Gastrocnemius medialis (tissue), 4 donors: ENCODE data around the gene MYO9B. TPM values are rescaled to one million over a fixed set of nuclear protein-coding genes. Genes with fewer than 3 reads are reported as not detected.

Source experiments
- ATAC-seq, 2 donors: fragments of 150-250 bp; one replicate each; pipeline ENCODE4 v1.9.1; 2016
- DNase-seq, 2 donors: peaks; one replicate each; pipeline ENCODE4 v3.0.0-alpha.2; 2019
- H3K27ac ChIP-seq, 4 donors: fragments of 200-600 bp; sonication (generic); 1 replicate in 1 of 4; 2 replicates in 3 of 4; pipeline ENCODE4 v1.5.1; 2016 to 2018; ENCODE audit warnings: mild to moderate bottlenecking in 2 of 4, moderate library complexity in 1 of 4
- H3K27me3 ChIP-seq, 3 donors: fragments of 200-600 bp; sonication (generic) in 2 of 3; 1 replicate in 1 of 3; 2 replicates in 2 of 3; pipeline versions ENCODE4 v1.5.1 to v1.6.0; 2016 to 2019; ENCODE audit warnings: mild to moderate bottlenecking in 1 of 3, moderate library complexity in 1 of 3
- H3K36me3 ChIP-seq, 2 donors: fragments of 200-600 bp; sonication (generic) in 1 of 2; one replicate each; pipeline ENCODE4 v1.5.1; 2017 to 2018
- H3K4me1 ChIP-seq, 2 donors: fragments of 200-600 bp; sonication (generic) in 1 of 2; one replicate each; pipeline ENCODE4 v1.5.1; 2016 to 2017; ENCODE audit warnings: mild to moderate bottlenecking in 2 of 2
- H3K4me3 ChIP-seq, 4 donors: fragments of 200-600 bp; sonication (generic) in 3 of 4; 1 replicate in 1 of 4; 2 replicates in 3 of 4; pipeline ENCODE4 v1.5.1; 2016 to 2019; ENCODE audit warnings: mild to moderate bottlenecking in 2 of 4
- H3K9me3 ChIP-seq, 3 donors: fragments of 200-600 bp; sonication (generic) in 2 of 3; 1 replicate in 1 of 3; 2 replicates in 2 of 3; pipeline ENCODE4 v1.5.1; 2016 to 2019
- POLR2A ChIP-seq, 2 donors: fragments of 450-650 bp; IDR thresholded peaks; one replicate each; pipeline ENCODE4 v1.6.1; 2017; ENCODE audit warnings: antibody characterized with exemption in 2 of 2, mild to moderate bottlenecking in 2 of 2, moderate library complexity in 2 of 2
- in situ Hi-C, 4 donors: fragments of 200-750 bp; cut with MboI; loops; one replicate each; pipeline versions ENCODE4 v1.15.0 to v1.8.0; 2017; ENCODE audit warnings: low sequenced_read_pairs in 4 of 4
- intact Hi-C: fragments of 100-400 bp; cut with DNase I; formaldehyde crosslinking; loops from one replicate; pipeline ENCODE4 v1.15.1; 2023; ENCODE audit warnings: low total_unique reads
- total RNA-seq, 4 donors: library from RNA; depleted of rRNA; stranded (reverse); fragments of >200 nt; gene quantifications; one replicate each; pipeline versions ENCODE4 v1.1.0 to v1.2.3, GENCODE V29; 2016
- TF ChIP-seq, protein P1 (sequence below), 5 experiments: fragments of 450-650 bp in 3 of 5; fragments of 200-600 bp in 2 of 5; sonication (generic) in 2 of 5; IDR thresholded peaks in 4 of 5; conservative IDR thresholded peaks in 1 of 5; 1 replicate in 4 of 5; 2 replicates in 1 of 5; pipeline ENCODE4 v1.5.1; 2016 to 2019; ENCODE audit warnings: antibody characterized with exemption in 5 of 5, mild to moderate bottlenecking in 3 of 5, moderate library complexity in 3 of 5

The MYO9B gene
- total RNA-seq, 4 donors from 2014 or later: 20.0 to 22.1 (median 20.7) TPM

DNA sequence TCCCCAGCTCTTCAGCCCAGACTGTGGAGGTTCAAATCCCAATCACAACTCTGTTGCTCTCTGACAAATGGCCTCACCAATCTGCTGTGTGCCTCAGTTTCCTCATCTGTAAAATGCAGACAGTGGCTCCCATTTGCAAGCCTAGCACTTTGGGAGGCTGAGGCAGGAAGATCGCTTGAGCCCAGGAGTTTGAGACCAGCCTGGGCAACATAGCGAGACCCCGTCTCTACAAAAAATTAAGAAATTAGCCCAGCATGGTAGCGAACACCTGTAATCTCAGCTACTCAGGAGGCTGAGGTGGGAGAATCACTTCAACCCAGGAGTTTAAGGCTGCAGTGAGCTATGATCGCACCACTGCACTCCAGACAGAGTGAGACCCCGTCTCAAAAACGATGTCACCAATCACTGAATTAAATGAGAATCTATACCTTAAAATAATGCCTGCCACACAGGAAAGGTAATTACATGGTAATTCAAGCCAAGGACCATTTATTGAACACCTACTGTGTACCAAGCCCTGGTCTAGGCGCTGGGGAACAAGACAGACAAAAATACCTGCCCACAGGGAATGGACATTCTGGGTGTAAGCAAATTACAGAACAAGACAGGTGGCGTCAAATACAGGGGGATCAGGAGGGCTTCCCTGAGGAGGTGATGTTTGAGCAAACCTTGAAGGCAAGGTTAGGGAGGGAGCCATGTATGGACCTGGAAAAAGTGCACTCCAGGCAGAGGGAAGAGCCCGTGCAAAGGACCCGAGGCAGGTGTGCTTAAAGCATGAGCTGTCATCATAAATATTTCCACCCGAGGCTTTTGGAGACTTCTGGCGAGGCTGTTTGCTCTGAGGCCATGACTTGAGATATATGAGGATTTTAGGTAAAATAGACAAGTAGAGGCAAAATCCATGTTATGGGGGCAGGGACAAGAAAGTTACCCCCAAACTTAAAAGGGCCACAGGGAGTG lies 162.4 kb downstream of the MYO9B start:
- Histone ChIP-seq H3K4me1 (peaks cover 26 to 41% of the 10 kb centered on the region in 2 donors), H3K27ac (no peak overlapping the region), H3K36me3 (peaks cover 0 to 11% of the 10 kb centered on the region in 2 donors), H3K27me3 (no peaks in the 10 kb centered on the region), H3K9me3 (no peaks in the 10 kb centered on the region), H3K4me3 (no peak overlapping the region)
- no peak for DNase-seq
- TF ChIP-seq, protein P1, sequence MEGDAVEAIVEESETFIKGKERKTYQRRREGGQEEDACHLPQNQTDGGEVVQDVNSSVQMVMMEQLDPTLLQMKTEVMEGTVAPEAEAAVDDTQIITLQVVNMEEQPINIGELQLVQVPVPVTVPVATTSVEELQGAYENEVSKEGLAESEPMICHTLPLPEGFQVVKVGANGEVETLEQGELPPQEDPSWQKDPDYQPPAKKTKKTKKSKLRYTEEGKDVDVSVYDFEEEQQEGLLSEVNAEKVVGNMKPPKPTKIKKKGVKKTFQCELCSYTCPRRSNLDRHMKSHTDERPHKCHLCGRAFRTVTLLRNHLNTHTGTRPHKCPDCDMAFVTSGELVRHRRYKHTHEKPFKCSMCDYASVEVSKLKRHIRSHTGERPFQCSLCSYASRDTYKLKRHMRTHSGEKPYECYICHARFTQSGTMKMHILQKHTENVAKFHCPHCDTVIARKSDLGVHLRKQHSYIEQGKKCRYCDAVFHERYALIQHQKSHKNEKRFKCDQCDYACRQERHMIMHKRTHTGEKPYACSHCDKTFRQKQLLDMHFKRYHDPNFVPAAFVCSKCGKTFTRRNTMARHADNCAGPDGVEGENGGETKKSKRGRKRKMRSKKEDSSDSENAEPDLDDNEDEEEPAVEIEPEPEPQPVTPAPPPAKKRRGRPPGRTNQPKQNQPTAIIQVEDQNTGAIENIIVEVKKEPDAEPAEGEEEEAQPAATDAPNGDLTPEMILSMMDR (IDR thresholded peaks at IDR 0.05 in 4 of 5, conservative IDR thresholded peaks at IDR 0.05 in 1 of 5): no peak
- TF ChIP-seq POLR2A (IDR thresholded peaks at IDR 0.05): no peak
- in situ Hi-C loops (no loop called here), intact Hi-C loops (loop anchor here (5.0 kb wide), 1 partner anchor 171 kb away; no protein-coding TSS in a partner anchor)
- ATAC-seq: no peak

DNA sequence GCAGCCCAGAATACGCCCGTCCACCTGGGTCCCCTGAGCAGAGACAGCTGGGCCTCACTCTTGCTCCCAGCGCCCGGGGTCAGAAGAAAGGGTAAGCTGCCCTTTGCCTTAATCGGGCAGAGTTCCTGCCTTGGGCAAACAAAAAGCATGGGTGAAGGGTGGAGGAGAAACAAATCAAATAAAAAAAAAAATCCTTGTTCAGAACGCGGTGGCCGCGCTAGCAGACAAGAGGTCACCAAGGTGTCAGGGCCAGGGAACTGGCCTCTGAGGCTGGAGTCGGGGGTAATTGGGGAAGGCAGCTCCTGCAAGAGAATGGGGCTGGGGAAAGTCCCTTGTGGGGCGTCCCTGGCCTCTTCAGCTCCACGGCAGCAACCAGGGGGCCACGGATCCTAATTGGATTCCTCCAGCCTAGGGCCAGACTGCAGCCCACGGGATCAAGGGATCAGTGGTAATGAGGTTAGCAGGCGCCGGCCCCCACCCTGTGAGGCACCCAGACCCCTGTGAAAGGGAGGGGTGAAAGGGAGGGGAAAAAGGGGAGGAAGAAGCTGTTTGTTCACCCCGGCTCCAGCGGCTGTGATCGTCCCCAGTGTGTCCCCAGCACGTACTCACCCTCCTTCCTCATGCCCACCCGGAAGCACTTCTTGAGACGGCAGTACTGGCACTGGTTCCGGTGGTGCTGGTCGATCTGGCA lies 164.6 kb downstream of the MYO9B start:
- intact Hi-C loops (no loop called here), in situ Hi-C loops (no loop called here)
- Histone ChIP-seq H3K9me3 (no peaks in the 10 kb centered on the region), H3K4me1 (peaks cover 28 to 44% of the 10 kb centered on the region in 2 donors), H3K4me3 (no peak overlapping the region), H3K27me3 (no peaks in the 10 kb centered on the region), H3K36me3 (peaks cover 0 to 10% of the 10 kb centered on the region in 2 donors), H3K27ac (peak overlapping the region in 2 of 4 donors; percentile 89 to 91)
- DNase-seq: no peak
- ATAC-seq: no peak
- no peak for TF ChIP-seq POLR2A (IDR thresholded peaks at IDR 0.05)
- TF ChIP-seq, protein P1 (IDR thresholded peaks at IDR 0.05 in 4 of 5, conservative IDR thresholded peaks at IDR 0.05 in 1 of 5): no peak

DNA sequence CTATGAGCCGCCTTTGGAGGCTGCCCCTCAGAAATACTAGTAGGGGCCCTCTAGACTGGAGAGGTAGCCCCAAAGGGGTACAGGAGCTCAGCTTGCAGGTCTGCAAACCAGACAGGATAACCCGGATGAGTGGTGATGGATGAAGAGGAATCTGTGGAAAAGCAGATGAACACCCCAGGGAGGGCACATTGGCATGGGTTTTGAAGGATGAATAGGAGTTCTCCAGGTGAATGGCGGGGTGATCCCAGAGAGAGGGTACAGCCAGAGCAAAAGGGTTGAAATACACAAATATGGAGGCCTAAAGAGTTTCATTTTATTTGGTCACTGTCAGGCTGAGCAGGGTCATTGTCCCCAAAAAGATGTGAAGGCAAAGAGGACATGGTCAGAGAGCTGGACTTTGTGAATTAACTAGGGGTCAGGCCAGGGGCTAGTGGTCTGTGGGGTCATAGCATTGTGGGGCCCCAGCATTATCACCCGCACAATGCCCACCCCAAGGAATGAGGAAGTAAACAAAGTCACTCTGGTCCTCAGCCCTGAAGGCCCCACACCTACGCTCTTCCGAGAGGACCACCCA lies 165.3 kb downstream of the MYO9B start:
- no peak overlapping the region for H3K4me3 ChIP-seq
- in situ Hi-C loops: no loop called here
- ATAC-seq: no peak
- no peaks in the 10 kb centered on the region for H3K27me3 ChIP-seq
- H3K27ac ChIP-seq: peak overlapping the region; percentile 85 to 91 (median 90)
- peaks cover 0 to 10% of the 10 kb centered on the region in 2 donors for H3K36me3 ChIP-seq
- TF ChIP-seq, protein P1 (IDR thresholded peaks at IDR 0.05 in 4 of 5, conservative IDR thresholded peaks at IDR 0.05 in 1 of 5): no peak
- TF ChIP-seq POLR2A (IDR thresholded peaks at IDR 0.05): no peak
- DNase-seq: no peak
- no peaks in the 10 kb centered on the region for H3K9me3 ChIP-seq
- intact Hi-C loops: no loop called here
- H3K4me1 ChIP-seq: peaks cover 28 to 43% of the 10 kb centered on the region in 2 donors

DNA sequence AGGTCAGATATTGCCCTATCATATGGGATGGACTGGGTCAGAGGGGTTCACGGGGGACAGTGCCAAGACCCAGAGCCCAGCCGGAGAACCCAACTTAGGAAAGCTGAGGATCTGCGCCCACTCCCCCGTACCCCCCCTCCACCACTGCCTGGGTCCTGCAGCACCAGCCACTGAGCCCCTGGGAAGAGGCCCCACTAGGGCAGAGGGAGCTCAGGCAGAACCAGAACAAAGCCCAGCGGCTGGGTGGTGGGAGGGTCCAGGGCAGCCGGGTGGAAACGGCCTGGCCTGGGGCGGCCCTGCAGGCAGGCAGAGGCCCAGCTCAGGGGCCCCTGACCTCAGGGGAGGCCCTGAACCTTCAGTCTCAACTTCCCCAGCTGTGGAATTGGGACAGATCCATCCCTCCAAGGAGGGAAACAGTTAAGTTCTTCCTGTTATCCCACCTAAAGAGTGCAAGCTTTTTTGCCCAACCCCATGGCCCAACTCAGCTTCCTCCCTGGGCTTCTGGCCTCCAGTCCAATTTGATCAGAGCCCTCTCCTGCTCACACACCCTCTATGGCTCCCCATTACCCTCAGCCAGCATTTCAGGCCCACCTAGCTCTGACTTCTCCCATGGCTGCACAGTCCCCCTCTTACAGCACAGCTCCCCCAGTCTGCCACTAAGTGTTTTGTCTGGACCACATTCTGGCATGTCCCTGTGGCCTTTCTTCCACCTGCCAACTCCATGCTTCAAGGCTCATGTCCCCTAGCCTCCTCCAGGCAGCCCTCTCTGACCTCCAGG lies 167.0 kb downstream of the MYO9B start:
- intact Hi-C loops (no loop called here), in situ Hi-C loops (no loop called here)
- H3K4me3 ChIP-seq: peak overlapping the region in 1 of 4 donors; percentile 63
- H3K9me3 ChIP-seq: no peaks in the 10 kb centered on the region
- peaks cover 0 to 10% of the 10 kb centered on the region in 2 donors for H3K36me3 ChIP-seq
- peaks cover 28 to 39% of the 10 kb centered on the region in 2 donors for H3K4me1 ChIP-seq
- DNase-seq (no peak), ATAC-seq (no peak)
- H3K27me3 ChIP-seq: no peaks in the 10 kb centered on the region
- no peak for TF ChIP-seq POLR2A (IDR thresholded peaks at IDR 0.05)
- TF ChIP-seq, protein P1 (IDR thresholded peaks at IDR 0.05 in 4 of 5, conservative IDR thresholded peaks at IDR 0.05 in 1 of 5): no peak
- H3K27ac ChIP-seq: peak overlapping the region; percentile 85 to 91 (median 90)
